IPS-20b (cell line): ENCODE results near the gene MEG3.
A peak's percentile ranks its signal among the peaks of the same experiment; 100 is the strongest.

Experiments
- H3K27ac ChIP-seq: one replicate; pipeline ENCODE4 v1.5.1; 2013; ENCODE audit warnings: low read length
- H3K27me3 ChIP-seq: 2 replicates; pipeline ENCODE4 v1.6.1; 2013; ENCODE audit warnings: mild to moderate bottlenecking, low read length, inconsistent platforms; ENCODE audit not compliant: insufficient read depth
- H3K36me3 ChIP-seq: 2 replicates; pipeline ENCODE4 v1.6.1; 2013; ENCODE audit warnings: low read depth, mild to moderate bottlenecking, inconsistent platforms, low read length, moderate library complexity; ENCODE audit not compliant: insufficient read depth
- H3K4me1 ChIP-seq: 2 replicates; pipeline ENCODE4 v1.6.1; 2013; ENCODE audit warnings: mild to moderate bottlenecking, control low read depth, inconsistent platforms, low read length, moderate library complexity; ENCODE audit not compliant: insufficient read depth
- H3K4me3 ChIP-seq: 2 replicates; pipeline ENCODE4 v1.5.1; 2013; ENCODE audit warnings: mild to moderate bottlenecking, low read length, inconsistent platforms
- H3K9ac ChIP-seq: 2 replicates; pipeline ENCODE4 v1.6.1; 2013; ENCODE audit warnings: low read depth, mild to moderate bottlenecking, inconsistent platforms, low read length, moderate library complexity
- H3K9me3 ChIP-seq: 2 replicates; pipeline ENCODE4 v1.6.1; 2013; ENCODE audit warnings: mild to moderate bottlenecking, low read depth, low read length, inconsistent platforms; ENCODE audit not compliant: insufficient read depth

Gene MEG3

DNA sequence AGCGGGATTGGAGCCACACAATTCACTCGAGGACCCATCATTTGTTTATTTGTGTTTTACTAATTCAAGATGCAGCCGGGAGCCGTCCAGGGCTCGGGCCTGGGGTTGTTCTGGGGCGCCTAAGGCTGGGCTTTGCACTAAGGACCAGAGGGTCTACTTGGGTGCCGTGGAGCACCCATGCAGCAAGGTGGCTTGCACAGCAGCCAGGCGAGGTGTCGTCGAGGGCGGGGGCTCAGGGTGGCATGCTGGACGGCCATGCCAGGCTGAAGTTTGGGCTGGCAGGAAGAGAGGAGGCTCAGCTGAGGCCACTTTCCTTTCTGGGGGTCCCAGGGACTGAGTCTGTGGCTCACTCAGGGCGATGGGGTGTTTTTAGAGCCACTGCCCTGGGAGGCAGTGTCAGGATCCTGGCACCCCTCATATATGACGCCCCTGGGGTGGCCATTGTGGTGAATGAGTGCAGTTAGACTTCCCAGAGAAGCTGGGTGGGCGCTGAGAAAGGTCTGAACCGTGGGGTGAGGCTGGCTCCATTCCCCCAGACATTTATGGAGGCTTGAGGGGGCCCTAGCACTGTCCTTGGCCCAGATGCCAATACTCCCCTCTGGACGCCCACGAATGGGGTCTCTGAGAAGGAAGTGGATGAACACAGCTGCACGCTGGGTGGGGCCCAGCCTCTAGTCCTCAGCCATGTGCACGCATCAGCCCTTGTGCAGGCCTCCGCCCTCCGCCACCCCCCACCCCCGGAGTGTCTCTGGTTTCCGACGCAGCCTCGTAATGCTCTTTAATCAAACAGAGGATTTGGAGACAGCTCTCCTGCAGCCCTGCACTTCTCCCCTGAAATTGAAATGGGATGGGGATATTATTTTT lies 11.3 kb downstream of the MEG3 start:
- H3K4me1 ChIP-seq: peaks cover 25% of the 10 kb centered on the region; the same call in 1 of the 2 replicates
- H3K9ac ChIP-seq: no peak overlapping the region
- no peaks in the 10 kb centered on the region for H3K36me3 ChIP-seq
- no peaks in the 10 kb centered on the region; the same call in 1 of the 2 replicates for H3K27me3 ChIP-seq
- no peak overlapping the region for H3K4me3 ChIP-seq
- H3K27ac ChIP-seq: no peak overlapping the region
- H3K9me3 ChIP-seq: no peaks in the 10 kb centered on the region

DNA sequence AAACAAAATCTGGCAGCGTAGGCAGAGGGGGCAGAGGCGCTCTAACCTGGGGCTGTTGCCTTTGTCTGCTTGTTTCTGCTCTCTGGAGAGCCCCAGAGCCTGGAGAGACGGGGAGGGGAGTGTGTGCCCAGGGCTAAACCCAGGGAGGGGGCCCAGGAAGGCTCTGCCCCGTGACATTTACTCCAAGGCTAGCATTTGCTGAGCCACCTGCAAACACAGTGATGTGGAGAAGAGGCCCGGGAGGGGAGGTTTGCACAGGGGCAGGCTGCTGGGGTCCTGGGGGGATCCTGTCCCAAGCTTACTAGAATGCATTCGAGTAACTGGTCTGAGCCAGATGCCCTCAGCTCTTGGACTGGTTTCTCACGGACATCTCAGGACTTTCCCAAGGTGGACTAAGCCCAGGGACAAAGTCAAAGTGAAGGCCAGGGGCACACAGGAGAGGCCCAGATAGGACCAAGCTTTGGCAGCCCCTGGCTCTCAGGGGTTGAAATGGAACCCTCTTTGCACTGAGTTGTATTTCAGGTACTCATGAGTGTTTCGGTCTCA lies 12.0 kb downstream of the MEG3 start:
- Histone ChIP-seq H3K9me3 (no peaks in the 10 kb centered on the region), H3K27ac (no peak overlapping the region), H3K36me3 (no peaks in the 10 kb centered on the region), H3K4me1 (peaks cover 25% of the 10 kb centered on the region; the same call in 1 of the 2 replicates), H3K9ac (no peak overlapping the region), H3K27me3 (no peaks in the 10 kb centered on the region; the same call in 1 of the 2 replicates), H3K4me3 (no peak overlapping the region)

DNA sequence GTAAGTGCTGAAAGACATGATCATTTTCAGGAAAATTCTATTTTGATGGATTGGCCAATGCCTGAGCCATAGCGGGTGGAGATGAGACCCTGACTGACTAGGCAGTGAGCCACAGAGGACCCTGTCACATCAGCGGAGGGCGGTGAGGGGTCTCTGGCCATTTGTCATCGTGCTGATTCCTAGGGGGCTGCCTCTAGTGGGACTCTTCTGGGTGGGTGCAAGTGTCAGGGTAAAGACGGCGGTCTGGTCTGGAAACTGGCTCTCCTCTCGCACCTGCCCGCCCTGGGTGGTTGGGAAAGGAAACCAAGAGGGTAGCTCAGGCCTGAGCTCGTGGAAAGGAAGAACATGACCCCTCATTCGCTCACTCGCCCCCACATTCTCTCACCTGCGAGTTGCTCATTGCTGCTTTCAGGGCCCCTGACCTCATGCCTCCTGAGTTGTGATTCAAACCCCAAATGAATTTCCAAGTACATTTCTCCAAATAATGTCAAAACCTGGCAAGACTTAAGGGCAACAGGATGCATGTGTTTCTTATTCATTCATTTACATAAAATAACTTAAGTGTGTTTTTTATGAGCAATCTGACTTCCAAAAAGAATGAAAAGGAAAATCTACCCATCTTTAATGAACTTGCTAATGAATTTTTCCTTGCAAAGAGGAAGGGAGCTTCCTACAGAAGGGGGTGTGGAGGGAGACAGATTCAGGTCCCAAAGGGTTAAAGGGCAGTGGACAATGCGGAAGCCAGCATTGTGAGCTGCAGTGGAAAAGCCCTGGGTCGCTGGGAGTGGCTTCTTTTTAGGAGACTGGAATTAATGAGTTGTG lies 12.8 kb downstream of the MEG3 start:
- H3K4me1 ChIP-seq: peaks cover 25% of the 10 kb centered on the region; the same call in 1 of the 2 replicates
- no peaks in the 10 kb centered on the region; the same call in 1 of the 2 replicates for H3K27me3 ChIP-seq
- no peak overlapping the region for H3K27ac ChIP-seq
- H3K36me3 ChIP-seq: no peaks in the 10 kb centered on the region
- no peak overlapping the region for H3K4me3 ChIP-seq
- H3K9me3 ChIP-seq: no peaks in the 10 kb centered on the region
- H3K9ac ChIP-seq: no peak overlapping the region

DNA sequence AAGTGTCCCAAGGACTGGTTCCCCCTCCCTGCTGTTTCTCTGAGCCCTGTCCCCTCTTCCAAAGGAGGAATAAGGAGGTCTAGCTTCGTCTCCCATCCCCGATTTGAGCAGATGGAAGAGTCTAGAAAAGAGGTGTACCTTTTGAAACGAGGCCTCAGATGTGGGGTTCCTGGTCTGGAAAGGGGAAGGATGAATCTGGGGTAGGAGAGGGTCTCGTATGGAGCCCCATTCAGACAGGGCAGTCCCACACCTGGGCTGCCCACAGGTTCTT lies 13.3 kb downstream of the MEG3 start:
- Histone ChIP-seq H3K27ac (no peak overlapping the region), H3K36me3 (no peaks in the 10 kb centered on the region), H3K9me3 (no peaks in the 10 kb centered on the region), H3K4me1 (peaks cover 25% of the 10 kb centered on the region; the same call in 1 of the 2 replicates), H3K9ac (peak overlapping the region; percentile 19; the same call in 1 of the 2 replicates), H3K4me3 (no peak overlapping the region), H3K27me3 (no peaks in the 10 kb centered on the region; the same call in 1 of the 2 replicates)

DNA sequence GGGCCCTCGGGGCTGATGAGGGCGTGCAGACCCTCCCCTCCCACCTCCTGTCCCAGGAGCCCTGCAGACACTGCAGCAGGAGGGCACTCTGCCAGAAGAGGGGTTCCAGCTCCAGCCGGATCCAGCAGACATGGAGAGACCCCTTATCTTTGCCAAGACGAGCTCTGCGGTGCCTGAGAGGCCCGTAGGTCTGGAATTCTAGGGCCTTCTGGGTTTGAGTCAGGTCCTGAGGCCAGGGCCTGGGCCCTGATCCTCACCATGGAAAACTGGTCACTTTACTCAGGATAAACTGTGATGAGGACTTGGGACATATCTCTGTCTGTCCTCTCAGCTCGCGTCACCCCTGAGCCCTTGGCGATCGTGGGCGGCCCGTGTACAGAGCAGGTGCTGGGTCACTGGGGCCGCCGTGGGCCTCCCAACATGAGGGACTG lies 13.8 kb downstream of the MEG3 start:
- no peaks in the 10 kb centered on the region for H3K36me3 ChIP-seq
- H3K9me3 ChIP-seq: no peaks in the 10 kb centered on the region
- H3K4me1 ChIP-seq: peaks cover 25% of the 10 kb centered on the region; the same call in 1 of the 2 replicates
- H3K9ac ChIP-seq: peak overlapping the region; percentile 21; the same call in 1 of the 2 replicates
- no peak overlapping the region for H3K27ac ChIP-seq
- no peaks in the 10 kb centered on the region; the same call in 1 of the 2 replicates for H3K27me3 ChIP-seq
- no peak overlapping the region for H3K4me3 ChIP-seq

DNA sequence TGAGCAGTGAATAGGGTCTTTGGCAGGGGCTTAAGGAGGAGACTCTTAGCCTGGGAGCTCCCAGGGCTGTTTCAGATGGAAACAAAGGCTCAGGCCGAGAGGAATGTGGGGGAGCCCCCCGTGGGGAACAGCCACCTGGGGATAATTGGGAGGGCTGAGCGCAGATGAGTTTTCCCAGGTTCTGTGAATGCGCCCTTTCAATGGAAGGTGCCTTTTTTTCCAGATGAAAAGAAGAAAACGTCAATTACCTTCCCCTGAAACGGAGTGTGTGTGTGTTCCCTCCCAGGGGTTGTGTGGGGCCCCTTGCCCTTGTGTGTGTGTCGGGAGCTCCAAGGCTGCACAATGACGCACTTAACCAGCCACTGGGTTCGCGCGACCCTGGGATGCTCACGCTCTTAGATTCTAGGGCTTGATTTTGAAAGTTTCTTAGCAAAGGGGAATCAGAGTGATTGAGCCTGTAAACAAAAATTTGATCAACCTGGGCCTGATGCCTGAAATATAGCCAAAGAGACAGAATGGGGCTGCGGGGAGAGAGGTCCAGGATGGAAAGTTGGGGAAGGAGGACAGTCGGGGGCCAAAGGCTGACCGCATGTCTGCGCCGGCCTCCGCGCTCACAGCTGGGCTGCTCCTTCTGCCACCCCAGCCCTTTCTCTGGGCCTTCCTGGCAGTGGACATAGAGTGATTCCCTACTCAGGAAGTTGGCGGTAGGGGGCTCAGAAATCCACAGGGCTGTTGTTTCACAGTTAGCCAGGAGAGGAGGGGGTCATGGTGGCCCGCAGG lies 14.6 kb downstream of the MEG3 start:
- H3K27me3 ChIP-seq: no peaks in the 10 kb centered on the region; the same call in 1 of the 2 replicates
- H3K36me3 ChIP-seq: no peaks in the 10 kb centered on the region
- peaks cover 25% of the 10 kb centered on the region; the same call in 1 of the 2 replicates for H3K4me1 ChIP-seq
- no peaks in the 10 kb centered on the region for H3K9me3 ChIP-seq
- H3K9ac ChIP-seq: peak overlapping the region; percentile 21; the same call in 1 of the 2 replicates
- H3K27ac ChIP-seq: no peak overlapping the region
- no peak overlapping the region; the same call in 1 of the 2 replicates for H3K4me3 ChIP-seq

DNA sequence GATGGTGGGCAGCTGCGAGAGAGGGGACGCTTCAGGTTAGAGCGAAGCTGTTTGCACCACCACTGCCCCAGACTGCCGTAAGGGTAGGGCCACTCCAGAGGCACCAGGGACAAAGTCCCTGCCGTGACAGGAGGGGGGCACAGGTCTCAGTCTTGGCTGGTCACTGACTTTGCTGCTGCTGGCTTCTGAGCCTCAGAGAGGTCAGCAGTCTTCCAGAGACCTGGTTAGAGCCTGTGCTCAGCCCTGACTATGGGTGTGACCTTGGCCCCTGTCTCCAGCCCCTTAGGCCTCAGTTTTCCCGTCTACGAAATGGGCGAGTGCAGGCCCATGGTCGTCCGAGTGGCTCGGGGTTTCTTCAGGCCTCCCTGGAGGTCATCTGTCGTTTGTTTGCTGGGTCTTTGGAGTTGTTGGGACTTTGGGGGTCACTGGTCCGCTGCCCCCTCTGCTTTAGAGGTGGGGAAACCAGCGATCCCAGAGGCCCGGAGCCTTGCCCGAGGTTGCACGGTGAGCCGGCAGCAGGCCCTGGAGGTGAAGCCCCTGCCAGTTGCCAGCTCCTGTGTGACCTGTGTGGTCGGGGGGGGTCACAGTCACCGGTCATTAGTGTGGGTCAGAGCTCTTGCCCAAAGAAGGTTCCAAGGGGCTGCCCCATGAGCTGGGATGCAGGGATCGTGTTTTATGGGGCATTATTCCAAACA lies 15.3 kb downstream of the MEG3 start:
- Histone ChIP-seq H3K9me3 (no peaks in the 10 kb centered on the region), H3K36me3 (no peaks in the 10 kb centered on the region), H3K4me1 (peaks cover 25% of the 10 kb centered on the region; the same call in 1 of the 2 replicates), H3K9ac (no peak overlapping the region; the same call in 1 of the 2 replicates), H3K27ac (no peak overlapping the region), H3K27me3 (no peaks in the 10 kb centered on the region; the same call in 1 of the 2 replicates), H3K4me3 (no peak overlapping the region)

DNA sequence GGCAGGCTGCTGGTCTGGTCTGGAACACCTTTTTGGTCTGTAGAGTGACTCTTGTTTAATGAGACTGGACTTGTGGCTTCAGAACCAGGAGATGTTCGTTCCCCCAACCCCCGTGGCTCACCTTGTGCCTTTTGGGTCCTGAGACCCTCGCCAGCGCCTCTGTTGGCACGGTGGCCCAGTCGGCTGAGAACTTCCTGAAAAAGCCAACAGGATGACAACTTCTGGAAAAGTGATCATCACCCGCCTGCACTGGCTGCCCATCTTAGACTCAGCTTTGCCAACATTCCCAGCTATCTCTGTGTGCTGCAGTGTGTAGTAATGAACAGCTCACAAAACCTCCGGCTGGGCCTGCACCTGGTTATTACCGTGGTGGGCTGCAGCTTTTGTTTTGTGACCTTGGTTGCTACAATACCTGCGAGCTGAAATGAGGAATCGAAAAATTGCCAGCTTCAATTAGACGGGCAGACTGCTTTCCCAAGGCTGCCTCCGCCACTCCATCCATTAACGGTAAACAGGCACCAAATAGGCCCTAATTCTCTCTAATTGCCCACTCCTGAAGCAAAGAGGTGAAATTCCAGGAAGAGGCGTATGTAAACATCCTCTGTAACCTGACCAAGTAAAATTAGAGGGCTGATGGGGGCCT lies 16.0 kb downstream of the MEG3 start:
- Histone ChIP-seq H3K36me3 (no peaks in the 10 kb centered on the region), H3K9me3 (no peaks in the 10 kb centered on the region), H3K4me3 (no peak overlapping the region), H3K4me1 (peaks cover 25% of the 10 kb centered on the region; the same call in 1 of the 2 replicates), H3K27me3 (no peaks in the 10 kb centered on the region; the same call in 1 of the 2 replicates), H3K27ac (no peak overlapping the region), H3K9ac (no peak overlapping the region)

DNA sequence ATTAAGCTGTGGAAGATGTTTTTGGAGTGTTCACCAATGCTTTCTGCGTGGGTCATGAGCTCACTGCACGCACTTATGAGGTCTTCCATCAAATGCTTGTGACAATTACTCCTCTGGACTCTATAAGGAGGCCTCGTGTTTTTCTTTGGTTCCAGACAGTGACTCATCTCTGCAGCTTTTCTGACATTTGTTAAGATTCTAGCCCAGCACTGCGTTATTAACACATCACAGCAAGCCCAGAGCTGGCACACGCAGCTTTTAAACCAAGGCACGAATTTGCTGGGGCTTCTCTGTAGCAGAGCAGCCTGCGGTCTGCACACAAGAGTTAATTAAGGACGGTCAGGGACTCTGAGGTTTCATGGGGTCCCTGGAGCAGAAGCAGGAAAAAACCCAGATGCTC lies 16.9 kb downstream of the MEG3 start:
- no peaks in the 10 kb centered on the region for H3K36me3 ChIP-seq
- H3K27ac ChIP-seq: no peak overlapping the region
- H3K4me1 ChIP-seq: peaks cover 25% of the 10 kb centered on the region; the same call in 1 of the 2 replicates
- H3K4me3 ChIP-seq: no peak overlapping the region
- H3K9me3 ChIP-seq: no peaks in the 10 kb centered on the region
- H3K27me3 ChIP-seq: no peaks in the 10 kb centered on the region; the same call in 1 of the 2 replicates
- no peak overlapping the region for H3K9ac ChIP-seq

DNA sequence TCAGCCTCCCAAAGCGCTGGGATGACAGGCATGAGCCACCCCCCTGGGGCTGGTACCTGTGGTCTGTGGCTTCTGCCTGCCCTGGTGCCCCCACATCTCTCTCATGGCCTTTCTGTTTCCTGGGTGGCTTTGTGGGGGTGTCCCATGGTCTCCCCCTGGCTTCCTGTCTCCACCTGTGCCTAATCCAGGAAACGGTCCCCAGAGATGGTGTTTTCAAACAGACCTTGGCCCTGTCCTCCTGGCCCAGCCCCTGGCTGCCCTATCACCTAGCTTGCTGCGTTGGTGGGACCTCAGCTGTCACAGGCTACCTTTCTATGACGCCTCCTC lies 18.1 kb downstream of the MEG3 start:
- H3K9me3 ChIP-seq: no peaks in the 10 kb centered on the region
- no peak overlapping the region for H3K4me3 ChIP-seq

More for the DNA sequence above, 18.1 kb downstream of the MEG3 start:
- Histone ChIP-seq H3K9ac (no peak overlapping the region), H3K4me1 (peaks cover 22% of the 10 kb centered on the region; the same call in 1 of the 2 replicates), H3K36me3 (no peaks in the 10 kb centered on the region), H3K27me3 (no peaks in the 10 kb centered on the region; the same call in 1 of the 2 replicates), H3K27ac (no peak overlapping the region)
